ENCODE data around the gene SMIM36.

DNA sequence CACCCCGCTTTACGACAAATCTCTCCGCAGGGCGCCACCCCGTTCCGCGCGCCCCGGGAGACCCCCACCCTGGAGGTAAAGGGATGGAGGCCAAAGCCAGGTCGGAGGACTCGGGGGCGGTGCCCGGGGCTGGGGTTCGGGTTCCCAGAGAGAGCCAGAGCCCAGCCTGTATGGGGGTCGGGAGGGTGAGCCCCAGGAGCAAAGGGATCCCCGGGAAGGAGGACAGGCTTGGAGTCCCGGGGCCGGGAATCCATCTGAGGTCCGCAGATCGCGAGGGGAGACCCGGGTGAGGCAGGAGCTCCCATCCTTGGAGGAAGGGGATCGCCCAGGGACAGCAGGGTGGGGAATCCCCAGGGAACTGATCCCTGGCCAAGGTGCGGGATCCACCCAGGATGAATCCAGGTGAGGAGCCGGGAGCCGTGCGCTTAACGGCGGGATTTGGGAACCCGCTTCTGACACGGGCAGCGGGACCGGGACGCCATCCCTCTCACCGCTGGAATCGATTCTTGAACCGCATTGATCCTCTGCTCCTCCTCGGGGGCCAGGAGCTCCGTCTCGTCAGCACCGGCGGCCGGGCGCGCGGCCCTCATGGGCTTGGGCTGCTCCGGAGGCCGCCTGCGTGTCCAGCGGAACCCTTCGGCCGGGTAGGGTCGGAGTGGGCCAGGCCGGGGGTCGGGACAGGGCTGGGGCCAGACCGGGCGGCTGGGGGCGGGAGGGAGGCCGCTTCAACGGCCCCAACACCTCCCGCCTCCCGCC, 89.9 kb downstream of the SMIM36 start, which contains the start of gene MMD:
- TF ChIP-seq EZH2 (IDR thresholded peaks at IDR 0.05; ENCODE audit: borderline replicate concordance, low read length) (no peak), CTCF (IDR thresholded peaks at IDR 0.05; ENCODE audit: low read length) (no peak)
